Neuronal stem cell (in vitro differentiated cells): ENCODE results near the gene DGCR2.
"Not testable (repeated sequence)": the region's sequence is repeated elsewhere in the genome, so short reads cannot be mapped to it uniquely, and the experiment has no call there.

Experiments
- DNase-seq: peaks from one replicate; pipeline ENCODE4 v3.0.0-alpha.2; 2013; ENCODE audit warnings: low spot score
- H2AFZ ChIP-seq: one replicate; pipeline ENCODE4 v1.6.1; 2013; ENCODE audit warnings: mild to moderate bottlenecking, low read length, inconsistent platforms
- H2AK5ac ChIP-seq: 2 replicates; pipeline ENCODE4 v1.6.1; 2013; ENCODE audit warnings: low read depth, mild to moderate bottlenecking, inconsistent platforms, low read length, moderate library complexity, mixed read lengths
- H2BK120ac ChIP-seq: 2 replicates; pipeline ENCODE4 v1.6.1; 2013; ENCODE audit warnings: low read depth, mild to moderate bottlenecking, inconsistent platforms, low read length, moderate library complexity, mixed read lengths
- H2BK12ac ChIP-seq: one replicate; pipeline ENCODE4 v1.6.1; 2013; ENCODE audit warnings: low read length, inconsistent platforms
- H2BK15ac ChIP-seq: 2 replicates; pipeline ENCODE4 v1.6.1; 2013; ENCODE audit warnings: mild to moderate bottlenecking, low read length, inconsistent platforms, mixed read lengths
- H2BK5ac ChIP-seq: one replicate; pipeline ENCODE4 v1.6.1; 2013; ENCODE audit warnings: inconsistent platforms, mild to moderate bottlenecking, low read length, moderate library complexity
- H3K14ac ChIP-seq: one replicate; pipeline ENCODE4 v1.6.1; 2013; ENCODE audit warnings: low read length, inconsistent platforms
- H3K18ac ChIP-seq: 2 replicates; pipeline ENCODE4 v1.6.1; 2013; ENCODE audit warnings: low read length, inconsistent platforms
- H3K23ac ChIP-seq: 2 replicates; pipeline ENCODE4 v1.6.1; 2013; ENCODE audit warnings: low read depth, mild to moderate bottlenecking, mixed read lengths, low read length, inconsistent platforms; ENCODE audit not compliant: poor library complexity
- H3K27ac ChIP-seq: replicated peaks from 3 replicates; pipeline ENCODE4 v1.5.1; 2013; ENCODE audit warnings: low read length, inconsistent platforms
- H3K27me3 ChIP-seq, 3 experiments: 2 replicates each; pipeline ENCODE4 v1.6.1; 2013; ENCODE audit warnings: low read length in 3 of 3, mild to moderate bottlenecking in 2 of 3, inconsistent platforms in 1 of 3, low read depth in 1 of 3, mixed read lengths in 1 of 3, moderate library complexity in 1 of 3; ENCODE audit not compliant: control insufficient read depth in 3 of 3, insufficient read depth in 3 of 3
- H3K36me3 ChIP-seq, 2 donors: replicated peaks in 1 of 2; 2 replicates each; pipeline ENCODE4 v1.6.1; 2013; ENCODE audit warnings: low read length in 2 of 2; ENCODE audit not compliant: control insufficient read depth in 2 of 2, insufficient read depth in 2 of 2
- H3K4ac ChIP-seq: 2 replicates; pipeline ENCODE4 v1.6.1; 2013; ENCODE audit warnings: inconsistent platforms, mild to moderate bottlenecking, low read length, moderate library complexity
- H3K4me1 ChIP-seq, 2 donors: 1 replicate in 1 of 2; 2 replicates in 1 of 2; pipeline ENCODE4 v1.6.1; 2013; ENCODE audit warnings: low read length in 2 of 2, low read depth in 1 of 2; ENCODE audit not compliant: control insufficient read depth in 2 of 2, insufficient read depth in 1 of 2
- H3K4me2 ChIP-seq: one replicate; pipeline ENCODE4 v1.6.1; 2013; ENCODE audit warnings: mild to moderate bottlenecking, low read length, inconsistent platforms; ENCODE audit not compliant: insufficient read depth, poor library complexity, severe bottlenecking
- H3K4me3 ChIP-seq, 2 donors: 2 replicates each; pipeline ENCODE4 v1.5.1; 2013; ENCODE audit warnings: low read length in 2 of 2, mild to moderate bottlenecking in 2 of 2, inconsistent platforms in 1 of 2, moderate library complexity in 1 of 2
- H3K79me1 ChIP-seq: one replicate; pipeline ENCODE4 v1.6.1; 2013; ENCODE audit warnings: low read depth, mild to moderate bottlenecking, inconsistent platforms, low read length, moderate library complexity
- H3K9ac ChIP-seq: one replicate; pipeline ENCODE4 v1.6.1; 2013; ENCODE audit warnings: mild to moderate bottlenecking, low read depth, low read length, inconsistent platforms; ENCODE audit not compliant: poor library complexity
- H3K9me3 ChIP-seq, 2 donors: replicated peaks in 1 of 2; 2 replicates each; pipeline versions ENCODE3 to v1.6.1; 2013; ENCODE audit warnings: low read length in 2 of 2, mild to moderate bottlenecking in 2 of 2, inconsistent platforms in 1 of 2, low read depth in 1 of 2, mixed read lengths in 1 of 2, moderate library complexity in 1 of 2; ENCODE audit not compliant: control insufficient read depth in 2 of 2, insufficient read depth in 1 of 2
- H4K8ac ChIP-seq: one replicate; pipeline ENCODE4 v1.6.1; 2013; ENCODE audit warnings: low read depth, mild to moderate bottlenecking, inconsistent platforms, low read length, moderate library complexity
- H4K91ac ChIP-seq: one replicate; pipeline ENCODE4 v1.6.1; 2013; ENCODE audit warnings: low read length, low read depth, mild to moderate bottlenecking, inconsistent platforms; ENCODE audit not compliant: poor library complexity
- WGBS, 2 donors: extraction: QIAGEN DNeasy Blood & Tissue Kit; methylation state at CpG; one replicate each; pipeline ENCODE4 v1.1.7; 2013; ENCODE audit warnings: missing lambda C conversion rate in 2 of 2, mixed read lengths in 1 of 2; ENCODE audit not compliant: insufficient read length in 2 of 2, insufficient replicate concordance in 1 of 2; ENCODE audit errors: extremely low coverage in 2 of 2; 5-methylcytosine and 5-hydroxymethylcytosine counted together

Gene DGCR2

GRCh38 chr22:19036523-19037273 is 85.5 kb downstream of the DGCR2 start:
- Histone ChIP-seq H3K79me1 (peaks cover 4% of the 10 kb centered on the region), H3K9me3 (no peaks in the 10 kb centered on the region), H3K27me3 (no peaks in the 10 kb centered on the region), H3K36me3 (peaks cover 25 to 45% of the 10 kb centered on the region in 2 donors), H4K8ac (no peak overlapping the region), H3K4me1 (no peaks in the 10 kb centered on the region), H2BK120ac (no peak overlapping the region), H4K91ac (no peak overlapping the region), H2BK12ac (no peak overlapping the region), H3K23ac (peak overlapping the region; percentile 88), H3K18ac (peak overlapping the region; percentile 76), H3K4me2 (no peak overlapping the region), H3K14ac (no peak overlapping the region), H2BK5ac (peak overlapping the region; percentile 69), H3K27ac (no peak overlapping the region), H3K9ac (peak overlapping the region; percentile 60), H3K4ac (no peak overlapping the region), H3K4me3 (no peak overlapping the region), H2BK15ac (no peak overlapping the region), H2AK5ac (no peak overlapping the region), H2AFZ (no peak overlapping the region)
- no CpG with 5 or more reads among the region's 17 CpGs for whole genome bisulfite sequencing, 2 donors
- DNase-seq = no peak

DNA sequence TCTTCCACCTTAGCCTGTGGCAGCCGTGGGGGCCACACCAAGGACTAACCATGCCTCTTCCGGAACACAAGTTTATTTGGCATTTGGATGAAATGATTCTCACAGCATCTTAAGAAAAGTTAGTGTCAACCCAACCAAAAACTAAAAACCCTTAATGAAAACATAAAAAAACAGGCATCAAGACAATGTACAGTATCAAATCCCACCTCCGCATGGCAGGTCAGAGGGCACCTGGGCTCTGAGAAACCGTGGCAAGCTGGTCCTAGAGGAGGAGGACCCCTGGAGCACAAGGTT is 86.0 kb downstream of the DGCR2 start:
- Histone ChIP-seq H3K4ac (no peak overlapping the region), H2BK12ac (no peak overlapping the region), H3K4me3 (no peak overlapping the region), H3K79me1 (peaks cover 2% of the 10 kb centered on the region), H2BK15ac (no peak overlapping the region), H3K9me3 (no peaks in the 10 kb centered on the region), H3K14ac (no peak overlapping the region), H2BK5ac (peak overlapping the region; percentile 69), H3K9ac (no peak overlapping the region), H2AFZ (no peak overlapping the region), H3K23ac (peak overlapping the region; percentile 95), H3K4me2 (no peak overlapping the region), H3K27me3 (peaks cover 0 to 3% (median 0%) of the 10 kb centered on the region in 3 experiments), H3K18ac (no peak overlapping the region), H4K91ac (no peak overlapping the region), H3K27ac (no peak overlapping the region), H3K4me1 (no peaks in the 10 kb centered on the region), H3K36me3 (peaks cover 20 to 40% of the 10 kb centered on the region in 2 donors), H2AK5ac (no peak overlapping the region), H2BK120ac (no peak overlapping the region), H4K8ac (no peak overlapping the region)
- no CpG with 5 or more reads among the region's 4 CpGs for WGBS, 2 donors
- no peak for DNase-seq

DNA sequence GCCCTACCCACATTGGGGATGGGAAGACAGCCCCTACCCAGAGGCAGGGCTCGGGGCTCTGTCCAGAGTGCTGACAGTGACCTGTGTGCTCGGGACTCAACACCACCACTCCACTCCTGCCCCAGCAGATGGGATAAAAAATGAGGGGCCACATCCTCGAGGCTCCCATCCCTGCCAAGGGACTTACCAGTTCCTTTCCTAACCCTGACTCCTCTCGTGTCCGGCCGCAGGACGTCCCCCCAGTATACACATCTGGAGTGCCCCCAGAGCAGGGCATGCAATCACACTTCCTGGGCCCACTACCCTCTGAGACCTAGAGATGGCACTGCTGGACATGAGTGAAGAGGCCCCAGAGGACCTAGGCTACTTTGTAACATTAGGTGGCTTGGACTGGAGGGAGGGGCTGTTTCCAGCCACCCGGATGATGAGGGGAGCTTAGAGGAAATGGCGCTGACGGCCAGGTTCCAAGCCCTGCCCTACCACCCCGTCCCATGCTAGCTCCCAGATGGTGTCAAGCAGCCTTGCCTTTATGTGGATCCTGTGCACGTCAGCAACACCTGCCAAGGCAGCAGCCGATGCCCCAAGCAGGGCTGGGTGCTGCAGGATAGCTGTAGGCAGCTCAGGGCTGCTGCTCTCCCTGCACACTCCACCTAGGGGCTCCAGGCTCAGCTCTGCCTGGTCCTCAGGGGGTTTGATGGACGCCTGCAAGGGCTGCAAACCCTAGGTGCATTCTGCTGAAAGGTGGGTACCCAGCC is 86.6 kb downstream of the DGCR2 start:
- Histone ChIP-seq H3K4me2 (no peak overlapping the region), H3K14ac (no peak overlapping the region), H3K4me1 (no peaks in the 10 kb centered on the region), H3K4me3 (no peak overlapping the region), H2BK15ac (no peak overlapping the region), H2BK120ac (no peak overlapping the region), H2AFZ (no peak overlapping the region), H2BK5ac (no peak overlapping the region), H4K91ac (no peak overlapping the region), H3K18ac (no peak overlapping the region), H4K8ac (no peak overlapping the region), H3K9ac (peak overlapping the region; percentile 53), H3K27me3 (peaks cover 0 to 6% (median 3%) of the 10 kb centered on the region in 3 experiments), H3K23ac (peak overlapping the region; percentile 95), H3K27ac (no peak overlapping the region), H2BK12ac (no peak overlapping the region), H3K36me3 (peaks cover 15 to 34% of the 10 kb centered on the region in 2 donors), H3K79me1 (no peaks in the 10 kb centered on the region), H2AK5ac (no peak overlapping the region), H3K4ac (no peak overlapping the region), H3K9me3 (no peaks in the 10 kb centered on the region)
- no CpG with 5 or more reads among the region's 14 CpGs for WGBS, 2 donors
- DNase-seq = peak; percentile 15

DNA sequence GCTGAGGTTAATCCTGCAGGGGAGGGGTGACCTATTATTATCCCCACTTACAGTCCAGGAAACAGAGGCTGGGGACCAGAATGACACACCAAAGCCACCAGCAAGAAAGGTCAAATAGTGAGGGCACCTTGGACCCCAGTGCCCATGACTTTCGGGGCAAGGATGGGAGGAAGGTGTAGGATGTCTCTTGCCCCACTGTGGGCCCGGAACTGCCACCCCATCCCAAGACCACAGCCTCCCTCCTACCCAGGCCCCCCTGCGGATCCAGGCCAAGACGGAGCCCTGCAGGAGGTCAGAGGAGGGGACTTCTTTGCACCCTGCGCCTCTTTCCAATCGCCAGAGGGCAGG is 87.1 kb downstream of the DGCR2 start:
- H3K9ac ChIP-seq = not testable (repeated sequence)

More for the DNA sequence above, 87.1 kb downstream of the DGCR2 start:
- H2BK120ac ChIP-seq, H2BK5ac ChIP-seq, H4K91ac ChIP-seq, H2BK15ac ChIP-seq, H2AK5ac ChIP-seq, H3K23ac ChIP-seq, H3K14ac ChIP-seq, DNase-seq, H3K79me1 ChIP-seq, H3K4me3 ChIP-seq, H3K18ac ChIP-seq, H3K4me2 ChIP-seq, H3K27ac ChIP-seq, H3K4me1 ChIP-seq, H3K9me3 ChIP-seq, H2BK12ac ChIP-seq, H3K4ac ChIP-seq, H2AFZ ChIP-seq, H4K8ac ChIP-seq: not testable (repeated sequence)
- H3K27me3 ChIP-seq = peaks cover 0 to 11% (median 8%) of the 10 kb centered on the region in 3 experiments
- H3K36me3 ChIP-seq = peaks cover 10 to 30% of the 10 kb centered on the region in 2 donors
- no CpG with 5 or more reads among the region's 6 CpGs for WGBS, 2 donors
